HepG2 (cell line): ENCODE data around the gene NRP1. TPM values are rescaled to one million over a fixed set of nuclear protein-coding genes. Genes with fewer than 3 reads are reported as not detected.

Experiments
- ERF ChIP-seq: IDR thresholded peaks from 2 replicates; pipeline ENCODE4 v1.6.1; 2018; ENCODE audit warnings: missing biosample characterization, missing genetic modification reagents
- RORA ChIP-seq: sonication (generic); formaldehyde crosslinking; IDR thresholded peaks from 2 replicates; pipeline ENCODE4 v1.5.0; 2020; ENCODE audit warnings: mild to moderate bottlenecking, missing genetic modification reagents, moderate library complexity
- STAT5B ChIP-seq: sonication (generic); formaldehyde crosslinking; IDR thresholded peaks from 2 replicates; pipeline ENCODE4 v1.4.0; 2020; ENCODE audit warnings: missing genetic modification reagents
- ZC3H13 ChIP-seq: sonication (generic); formaldehyde crosslinking; IDR thresholded peaks from 2 replicates; pipeline ENCODE4 v1.8.1; 2023; ENCODE audit warnings: mild to moderate bottlenecking, missing genetic modification reagents, moderate library complexity
- ZFP1 ChIP-seq: IDR thresholded peaks from 2 replicates; pipeline ENCODE4 v1.6.1; 2016
- ZNF296 ChIP-seq: sonication (generic); formaldehyde crosslinking; conservative IDR thresholded peaks from 2 replicates; pipeline ENCODE4 v1.5.0; 2020; ENCODE audit warnings: mild to moderate bottlenecking, missing genetic modification reagents
- ZNF746 ChIP-seq: sonication (generic); formaldehyde crosslinking; IDR thresholded peaks from 2 replicates; pipeline ENCODE4 v1.8.0; 2022; ENCODE audit warnings: mild to moderate bottlenecking, missing genetic modification reagents
- polyA plus RNA-seq, 8 experiments: library from polyadenylated mRNA; depleted of rRNA in 3 of 8; stranded (reverse) in 7 of 8; unstranded in 1 of 8; fragments of >200 nt; fragmentation: Illumina TruSeq in 4 of 8; extraction: Trizol in 4 of 8; gene quantifications; 2 replicates each; pipeline versions ENCODE4 v1.2.1 to v1.2.3, GENCODE V29; 2011 to 2016; ENCODE audit warnings: low read depth in 4 of 8, missing spikeins in 1 of 8, mixed read lengths in 1 of 8; ENCODE audit not compliant: insufficient read depth in 1 of 8
- total RNA-seq, 5 experiments: library from RNA; depleted of rRNA; stranded (reverse); fragments of >200 nt; fragmentation: Illumina TruSeq; extraction: Trizol; gene quantifications; 2 replicates each; pipeline ENCODE4 v1.2.3, GENCODE V29; 2016; ENCODE audit warnings: low read depth in 1 of 5
- TF ChIP-seq, protein P1 (sequence below): sonication (generic); formaldehyde crosslinking; IDR thresholded peaks from 2 replicates; pipeline ENCODE4 v1.5.0; 2020; ENCODE audit warnings: mild to moderate bottlenecking, missing genetic modification reagents, borderline replicate concordance
- TF ChIP-seq, protein P2 (sequence below): sonication (generic); formaldehyde crosslinking; IDR thresholded peaks from 2 replicates; pipeline ENCODE4 v1.5.1; 2020; ENCODE audit warnings: mild to moderate bottlenecking, moderate library complexity, missing genetic modification reagents
- TF ChIP-seq, protein P3 (sequence below): sonication (generic); formaldehyde crosslinking; IDR thresholded peaks from 2 replicates; pipeline ENCODE4 v1.5.1; 2020; ENCODE audit warnings: mild to moderate bottlenecking, missing genetic modification reagents, moderate library complexity
- TF ChIP-seq, protein P4 (sequence below): sonication (generic); formaldehyde crosslinking; IDR thresholded peaks from 2 replicates; pipeline ENCODE4 v1.4.0; 2020; ENCODE audit warnings: missing genetic modification reagents

Gene NRP1
- total and polyA plus RNA-seq, 2 of the 13 experiments (the other 11 are each of a cell fraction or from before 2014, with no cell fraction given), result 5.3 to 5.8 TPM

DNA sequence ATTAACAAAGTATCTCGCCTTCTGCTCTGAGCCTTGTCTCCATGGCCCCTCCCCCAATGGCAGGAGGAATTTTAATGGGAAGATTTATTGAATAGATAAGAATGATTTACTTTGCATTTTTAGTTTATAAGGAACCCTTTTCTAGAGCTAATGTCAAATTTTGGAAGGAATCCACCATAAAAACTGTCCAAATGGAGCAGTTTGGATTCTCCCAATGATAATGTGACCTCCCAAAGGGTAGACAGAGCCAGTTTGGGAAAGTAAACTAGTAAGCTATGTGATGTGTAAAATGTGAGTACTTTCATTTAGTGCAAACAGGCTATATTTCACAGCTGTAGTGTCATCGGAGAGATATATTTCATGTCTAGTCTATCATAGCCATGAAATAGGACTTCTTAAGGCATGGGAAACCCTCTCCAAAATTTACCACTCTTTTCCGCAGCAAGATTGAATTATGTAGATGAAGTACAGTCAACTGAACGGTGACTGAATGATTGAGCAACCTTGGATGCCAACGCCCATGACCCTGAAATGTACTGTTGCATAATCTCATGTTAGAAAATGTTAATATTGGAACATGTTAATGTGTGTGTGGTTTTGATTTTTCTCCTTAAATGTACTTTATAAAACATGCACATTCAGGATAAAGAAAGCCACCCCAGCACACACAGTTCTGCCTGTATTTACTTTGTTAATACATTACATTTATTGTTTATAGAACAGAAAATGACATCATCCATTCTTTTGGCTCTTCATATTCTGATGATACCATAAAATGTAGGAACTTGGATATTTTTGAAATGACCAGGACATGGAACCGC, 140.6 kb downstream of the NRP1 start (continued):
- TF ChIP-seq, protein P1, sequence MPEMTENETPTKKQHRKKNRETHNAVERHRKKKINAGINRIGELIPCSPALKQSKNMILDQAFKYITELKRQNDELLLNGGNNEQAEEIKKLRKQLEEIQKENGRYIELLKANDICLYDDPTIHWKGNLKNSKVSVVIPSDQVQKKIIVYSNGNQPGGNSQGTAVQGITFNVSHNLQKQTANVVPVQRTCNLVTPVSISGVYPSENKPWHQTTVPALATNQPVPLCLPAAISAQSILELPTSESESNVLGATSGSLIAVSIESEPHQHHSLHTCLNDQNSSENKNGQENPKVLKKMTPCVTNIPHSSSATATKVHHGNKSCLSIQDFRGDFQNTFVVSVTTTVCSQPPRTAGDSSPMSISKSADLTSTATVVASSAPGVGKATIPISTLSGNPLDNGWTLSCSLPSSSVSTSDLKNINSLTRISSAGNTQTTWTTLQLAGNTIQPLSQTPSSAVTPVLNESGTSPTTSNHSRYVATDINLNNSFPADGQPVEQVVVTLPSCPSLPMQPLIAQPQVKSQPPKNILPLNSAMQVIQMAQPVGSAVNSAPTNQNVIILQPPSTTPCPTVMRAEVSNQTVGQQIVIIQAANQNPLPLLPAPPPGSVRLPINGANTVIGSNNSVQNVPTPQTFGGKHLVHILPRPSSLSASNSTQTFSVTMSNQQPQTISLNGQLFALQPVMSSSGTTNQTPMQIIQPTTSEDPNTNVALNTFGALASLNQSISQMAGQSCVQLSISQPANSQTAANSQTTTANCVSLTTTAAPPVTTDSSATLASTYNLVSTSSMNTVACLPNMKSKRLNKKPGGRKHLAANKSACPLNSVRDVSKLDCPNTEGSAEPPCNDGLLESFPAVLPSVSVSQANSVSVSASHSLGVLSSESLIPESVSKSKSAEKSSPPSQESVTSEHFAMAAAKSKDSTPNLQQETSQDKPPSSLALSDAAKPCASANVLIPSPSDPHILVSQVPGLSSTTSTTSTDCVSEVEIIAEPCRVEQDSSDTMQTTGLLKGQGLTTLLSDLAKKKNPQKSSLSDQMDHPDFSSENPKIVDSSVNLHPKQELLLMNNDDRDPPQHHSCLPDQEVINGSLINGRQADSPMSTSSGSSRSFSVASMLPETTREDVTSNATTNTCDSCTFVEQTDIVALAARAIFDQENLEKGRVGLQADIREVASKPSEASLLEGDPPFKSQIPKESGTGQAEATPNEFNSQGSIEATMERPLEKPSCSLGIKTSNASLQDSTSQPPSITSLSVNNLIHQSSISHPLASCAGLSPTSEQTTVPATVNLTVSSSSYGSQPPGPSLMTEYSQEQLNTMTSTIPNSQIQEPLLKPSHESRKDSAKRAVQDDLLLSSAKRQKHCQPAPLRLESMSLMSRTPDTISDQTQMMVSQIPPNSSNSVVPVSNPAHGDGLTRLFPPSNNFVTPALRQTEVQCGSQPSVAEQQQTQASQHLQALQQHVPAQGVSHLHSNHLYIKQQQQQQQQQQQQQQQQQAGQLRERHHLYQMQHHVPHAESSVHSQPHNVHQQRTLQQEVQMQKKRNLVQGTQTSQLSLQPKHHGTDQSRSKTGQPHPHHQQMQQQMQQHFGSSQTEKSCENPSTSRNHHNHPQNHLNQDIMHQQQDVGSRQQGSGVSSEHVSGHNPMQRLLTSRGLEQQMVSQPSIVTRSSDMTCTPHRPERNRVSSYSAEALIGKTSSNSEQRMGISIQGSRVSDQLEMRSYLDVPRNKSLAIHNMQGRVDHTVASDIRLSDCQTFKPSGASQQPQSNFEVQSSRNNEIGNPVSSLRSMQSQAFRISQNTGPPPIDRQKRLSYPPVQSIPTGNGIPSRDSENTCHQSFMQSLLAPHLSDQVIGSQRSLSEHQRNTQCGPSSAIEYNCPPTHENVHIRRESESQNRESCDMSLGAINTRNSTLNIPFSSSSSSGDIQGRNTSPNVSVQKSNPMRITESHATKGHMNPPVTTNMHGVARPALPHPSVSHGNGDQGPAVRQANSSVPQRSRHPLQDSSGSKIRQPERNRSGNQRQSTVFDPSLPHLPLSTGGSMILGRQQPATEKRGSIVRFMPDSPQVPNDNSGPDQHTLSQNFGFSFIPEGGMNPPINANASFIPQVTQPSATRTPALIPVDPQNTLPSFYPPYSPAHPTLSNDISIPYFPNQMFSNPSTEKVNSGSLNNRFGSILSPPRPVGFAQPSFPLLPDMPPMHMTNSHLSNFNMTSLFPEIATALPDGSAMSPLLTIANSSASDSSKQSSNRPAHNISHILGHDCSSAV (CRISPR knock-in tag), result no peak
- TF ChIP-seq ZNF296 (CRISPR knock-in tag), result no peak
- TF ChIP-seq, protein P2, sequence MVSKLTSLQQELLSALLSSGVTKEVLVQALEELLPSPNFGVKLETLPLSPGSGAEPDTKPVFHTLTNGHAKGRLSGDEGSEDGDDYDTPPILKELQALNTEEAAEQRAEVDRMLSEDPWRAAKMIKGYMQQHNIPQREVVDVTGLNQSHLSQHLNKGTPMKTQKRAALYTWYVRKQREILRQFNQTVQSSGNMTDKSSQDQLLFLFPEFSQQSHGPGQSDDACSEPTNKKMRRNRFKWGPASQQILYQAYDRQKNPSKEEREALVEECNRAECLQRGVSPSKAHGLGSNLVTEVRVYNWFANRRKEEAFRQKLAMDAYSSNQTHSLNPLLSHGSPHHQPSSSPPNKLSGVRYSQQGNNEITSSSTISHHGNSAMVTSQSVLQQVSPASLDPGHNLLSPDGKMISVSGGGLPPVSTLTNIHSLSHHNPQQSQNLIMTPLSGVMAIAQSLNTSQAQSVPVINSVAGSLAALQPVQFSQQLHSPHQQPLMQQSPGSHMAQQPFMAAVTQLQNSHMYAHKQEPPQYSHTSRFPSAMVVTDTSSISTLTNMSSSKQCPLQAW (CRISPR knock-in tag), result no peak
- TF ChIP-seq RORA (CRISPR knock-in tag), result no peak
- no peak for TF ChIP-seq ZC3H13 (CRISPR knock-in tag)
- TF ChIP-seq ZNF746, result no peak
- TF ChIP-seq, protein P3, sequence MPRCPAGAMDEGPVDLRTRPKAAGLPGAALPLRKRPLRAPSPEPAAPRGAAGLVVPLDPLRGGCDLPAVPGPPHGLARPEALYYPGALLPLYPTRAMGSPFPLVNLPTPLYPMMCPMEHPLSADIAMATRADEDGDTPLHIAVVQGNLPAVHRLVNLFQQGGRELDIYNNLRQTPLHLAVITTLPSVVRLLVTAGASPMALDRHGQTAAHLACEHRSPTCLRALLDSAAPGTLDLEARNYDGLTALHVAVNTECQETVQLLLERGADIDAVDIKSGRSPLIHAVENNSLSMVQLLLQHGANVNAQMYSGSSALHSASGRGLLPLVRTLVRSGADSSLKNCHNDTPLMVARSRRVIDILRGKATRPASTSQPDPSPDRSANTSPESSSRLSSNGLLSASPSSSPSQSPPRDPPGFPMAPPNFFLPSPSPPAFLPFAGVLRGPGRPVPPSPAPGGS (CRISPR knock-in tag), result no peak
- no peak for TF ChIP-seq STAT5B (CRISPR knock-in tag)
- TF ChIP-seq, protein P4, sequence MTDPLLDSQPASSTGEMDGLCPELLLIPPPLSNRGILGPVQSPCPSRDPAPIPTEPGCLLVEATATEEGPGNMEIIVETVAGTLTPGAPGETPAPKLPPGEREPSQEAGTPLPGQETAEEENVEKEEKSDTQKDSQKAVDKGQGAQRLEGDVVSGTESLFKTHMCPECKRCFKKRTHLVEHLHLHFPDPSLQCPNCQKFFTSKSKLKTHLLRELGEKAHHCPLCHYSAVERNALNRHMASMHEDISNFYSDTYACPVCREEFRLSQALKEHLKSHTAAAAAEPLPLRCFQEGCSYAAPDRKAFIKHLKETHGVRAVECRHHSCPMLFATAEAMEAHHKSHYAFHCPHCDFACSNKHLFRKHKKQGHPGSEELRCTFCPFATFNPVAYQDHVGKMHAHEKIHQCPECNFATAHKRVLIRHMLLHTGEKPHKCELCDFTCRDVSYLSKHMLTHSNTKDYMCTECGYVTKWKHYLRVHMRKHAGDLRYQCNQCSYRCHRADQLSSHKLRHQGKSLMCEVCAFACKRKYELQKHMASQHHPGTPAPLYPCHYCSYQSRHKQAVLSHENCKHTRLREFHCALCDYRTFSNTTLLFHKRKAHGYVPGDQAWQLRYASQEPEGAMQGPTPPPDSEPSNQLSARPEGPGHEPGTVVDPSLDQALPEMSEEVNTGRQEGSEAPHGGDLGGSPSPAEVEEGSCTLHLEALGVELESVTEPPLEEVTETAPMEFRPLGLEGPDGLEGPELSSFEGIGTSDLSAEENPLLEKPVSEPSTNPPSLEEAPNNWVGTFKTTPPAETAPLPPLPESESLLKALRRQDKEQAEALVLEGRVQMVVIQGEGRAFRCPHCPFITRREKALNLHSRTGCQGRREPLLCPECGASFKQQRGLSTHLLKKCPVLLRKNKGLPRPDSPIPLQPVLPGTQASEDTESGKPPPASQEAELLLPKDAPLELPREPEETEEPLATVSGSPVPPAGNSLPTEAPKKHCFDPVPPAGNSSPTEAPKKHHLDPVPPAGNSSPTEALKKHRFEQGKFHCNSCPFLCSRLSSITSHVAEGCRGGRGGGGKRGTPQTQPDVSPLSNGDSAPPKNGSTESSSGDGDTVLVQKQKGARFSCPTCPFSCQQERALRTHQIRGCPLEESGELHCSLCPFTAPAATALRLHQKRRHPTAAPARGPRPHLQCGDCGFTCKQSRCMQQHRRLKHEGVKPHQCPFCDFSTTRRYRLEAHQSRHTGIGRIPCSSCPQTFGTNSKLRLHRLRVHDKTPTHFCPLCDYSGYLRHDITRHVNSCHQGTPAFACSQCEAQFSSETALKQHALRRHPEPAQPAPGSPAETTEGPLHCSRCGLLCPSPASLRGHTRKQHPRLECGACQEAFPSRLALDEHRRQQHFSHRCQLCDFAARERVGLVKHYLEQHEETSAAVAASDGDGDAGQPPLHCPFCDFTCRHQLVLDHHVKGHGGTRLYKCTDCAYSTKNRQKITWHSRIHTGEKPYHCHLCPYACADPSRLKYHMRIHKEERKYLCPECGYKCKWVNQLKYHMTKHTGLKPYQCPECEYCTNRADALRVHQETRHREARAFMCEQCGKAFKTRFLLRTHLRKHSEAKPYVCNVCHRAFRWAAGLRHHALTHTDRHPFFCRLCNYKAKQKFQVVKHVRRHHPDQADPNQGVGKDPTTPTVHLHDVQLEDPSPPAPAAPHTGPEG (CRISPR knock-in tag), result no peak
- 0 out of 2 replicates have a peak, but pooled peaks have one; percentile 7 for TF ChIP-seq ERF (CRISPR knock-in tag)
- peak; percentile 32; the same call in 1 of the 2 replicates for TF ChIP-seq ZFP1 (CRISPR knock-in tag)
